PC-9 (cell line): ENCODE results near the gene DOK3.

Experiments
- CTCF ChIP-seq: fragments of 200-600 bp; sonication (generic); conservative IDR thresholded peaks from 2 replicates; pipeline ENCODE4 v1.6.1; 2017; ENCODE audit warnings: mixed run types, antibody characterized with exemption, mild to moderate bottlenecking, moderate library complexity
- EZH2 ChIP-seq: fragments of 200-600 bp; sonication (generic); IDR thresholded peaks from 2 replicates; pipeline ENCODE4 v1.8.0; 2017; ENCODE audit warnings: antibody characterized with exemption, low read depth

- TF ChIP-seq CTCF (no peak), EZH2 (no peak)
Measured at GRCh38 chr5:177505075-177505474, 4.6 kb downstream of the DOK3 start.
